Peyer's patch (tissue), 4 donors: ENCODE measurements around the gene ZYX. TPM values are rescaled to one million over a fixed set of nuclear protein-coding genes. Genes with fewer than 3 reads are reported as not detected.
A peak's percentile ranks its signal among the peaks of the same experiment; 100 is the strongest.

Experiments used
- DNase-seq, 3 donors: peaks; one replicate each; pipeline ENCODE4 v3.0.0-alpha.2; 2017 to 2019
- H3K27ac ChIP-seq, 4 donors: fragments of 200-600 bp; sonication (generic); one replicate each; pipeline ENCODE4 v1.5.1; 2016 to 2019
- H3K27me3 ChIP-seq, 2 donors: fragments of 200-600 bp; sonication (generic); one replicate each; pipeline ENCODE4 v1.5.1; 2019
- H3K36me3 ChIP-seq, 3 donors: fragments of 200-600 bp; sonication (generic); one replicate each; pipeline ENCODE4 v1.5.1; 2016 to 2019
- H3K4me1 ChIP-seq, 4 donors: fragments of 200-600 bp; sonication (generic); one replicate each; pipeline ENCODE4 v1.5.1; 2016 to 2019
- H3K4me3 ChIP-seq, 4 donors: fragments of 200-600 bp; sonication (generic); 1 replicate in 3 of 4; 2 replicates in 1 of 4; pipeline ENCODE4 v1.5.1; 2016 to 2019; ENCODE audit warnings: mild to moderate bottlenecking in 1 of 4
- H3K9me3 ChIP-seq, 4 donors: fragments of 200-600 bp; sonication (generic); one replicate each; pipeline ENCODE4 v1.5.1; 2016 to 2019; ENCODE audit warnings: mild to moderate bottlenecking in 1 of 4
- POLR2A ChIP-seq, 2 donors: fragments of 450-650 bp; IDR thresholded peaks; one replicate each; pipeline ENCODE4 v1.5.1; 2017; ENCODE audit warnings: antibody characterized with exemption in 2 of 2, mild to moderate bottlenecking in 2 of 2, moderate library complexity in 2 of 2
- total RNA-seq, 4 donors: library from RNA; depleted of rRNA; stranded (reverse); fragments of >200 nt; gene quantifications; one replicate each; pipeline ENCODE4 v1.1.0, GENCODE V29; 2016
- TF ChIP-seq, protein P1 (sequence below), 6 experiments: fragments of 450-650 bp in 4 of 6; fragments of 200-600 bp in 2 of 6; sonication (generic) in 1 of 6; IDR thresholded peaks; one replicate each; pipeline ENCODE4 v1.5.1; 2017 to 2019; ENCODE audit warnings: antibody characterized with exemption in 6 of 6, mild to moderate bottlenecking in 3 of 6, moderate library complexity in 1 of 6

The ZYX gene
- total RNA-seq, 4 donors from 2014 or later = 47.0 to 88.0 (median 55.9) TPM

- H3K27ac ChIP-seq = no peak overlapping the region
- H3K4me3 ChIP-seq = peak overlapping the region in 3 of 4 donors; percentile 63 to 69 (median 65)
- no peaks in the 10 kb centered on the region for H3K27me3 ChIP-seq
- H3K9me3 ChIP-seq = no peaks in the 10 kb centered on the region
- H3K36me3 ChIP-seq = no peaks in the 10 kb centered on the region
- no peak for TF ChIP-seq POLR2A (IDR thresholded peaks at IDR 0.05)
- TF ChIP-seq, protein P1, sequence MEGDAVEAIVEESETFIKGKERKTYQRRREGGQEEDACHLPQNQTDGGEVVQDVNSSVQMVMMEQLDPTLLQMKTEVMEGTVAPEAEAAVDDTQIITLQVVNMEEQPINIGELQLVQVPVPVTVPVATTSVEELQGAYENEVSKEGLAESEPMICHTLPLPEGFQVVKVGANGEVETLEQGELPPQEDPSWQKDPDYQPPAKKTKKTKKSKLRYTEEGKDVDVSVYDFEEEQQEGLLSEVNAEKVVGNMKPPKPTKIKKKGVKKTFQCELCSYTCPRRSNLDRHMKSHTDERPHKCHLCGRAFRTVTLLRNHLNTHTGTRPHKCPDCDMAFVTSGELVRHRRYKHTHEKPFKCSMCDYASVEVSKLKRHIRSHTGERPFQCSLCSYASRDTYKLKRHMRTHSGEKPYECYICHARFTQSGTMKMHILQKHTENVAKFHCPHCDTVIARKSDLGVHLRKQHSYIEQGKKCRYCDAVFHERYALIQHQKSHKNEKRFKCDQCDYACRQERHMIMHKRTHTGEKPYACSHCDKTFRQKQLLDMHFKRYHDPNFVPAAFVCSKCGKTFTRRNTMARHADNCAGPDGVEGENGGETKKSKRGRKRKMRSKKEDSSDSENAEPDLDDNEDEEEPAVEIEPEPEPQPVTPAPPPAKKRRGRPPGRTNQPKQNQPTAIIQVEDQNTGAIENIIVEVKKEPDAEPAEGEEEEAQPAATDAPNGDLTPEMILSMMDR (IDR thresholded peaks at IDR 0.05) = no peak
- DNase-seq = peak in 1 of 3 donors; percentile 42
- peaks cover 0 to 15% (median 6%) of the 10 kb centered on the region in 4 donors for H3K4me1 ChIP-seq
These were observed 17.9 kb upstream of the ZYX start for GRCh38 chr7:143363016-143363937.

GRCh38 chr7:143367972-143368371, 13.2 kb upstream of the ZYX start:
- Histone ChIP-seq H3K4me3 (no peak overlapping the region), H3K4me1 (peaks cover 0 to 17% (median 2%) of the 10 kb centered on the region in 4 donors), H3K27me3 (no peaks in the 10 kb centered on the region), H3K9me3 (no peaks in the 10 kb centered on the region), H3K27ac (peak overlapping the region in 2 of 4 donors; percentile 43 to 56), H3K36me3 (no peaks in the 10 kb centered on the region)
- DNase-seq = peak in 2 of 3 donors; percentile 93
- no peak for TF ChIP-seq POLR2A (IDR thresholded peaks at IDR 0.05)
- TF ChIP-seq, protein P1 (IDR thresholded peaks at IDR 0.05) = peak in 1 of 6 experiments; percentile 5

DNA sequence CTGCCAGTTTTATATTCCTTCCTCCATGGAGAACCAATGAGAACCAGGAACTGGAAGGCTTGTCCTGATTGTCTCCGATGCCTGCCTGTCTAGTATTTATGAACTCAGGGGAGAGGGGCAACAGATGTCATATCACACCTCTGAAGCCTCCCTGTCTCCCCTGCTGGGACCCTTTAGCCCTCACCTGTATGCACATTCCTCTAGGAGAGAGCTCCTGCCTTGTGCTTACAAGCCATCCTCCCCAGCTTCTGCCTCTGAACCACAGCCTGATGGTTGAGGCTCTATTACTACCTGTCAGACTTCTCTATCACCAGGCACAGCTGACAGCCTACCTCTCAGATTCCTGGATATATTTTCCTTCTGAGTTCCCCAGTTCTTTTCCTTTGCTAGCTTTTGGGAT, 12.8 kb upstream of the ZYX start:
- H3K27me3 ChIP-seq = no peaks in the 10 kb centered on the region
- H3K36me3 ChIP-seq = no peaks in the 10 kb centered on the region
- peaks cover 0 to 17% (median 2%) of the 10 kb centered on the region in 4 donors for H3K4me1 ChIP-seq
- no peak overlapping the region for H3K4me3 ChIP-seq
- H3K9me3 ChIP-seq = no peaks in the 10 kb centered on the region
- no peak for DNase-seq
- TF ChIP-seq, protein P1 (IDR thresholded peaks at IDR 0.05) = no peak
- no peak for TF ChIP-seq POLR2A (IDR thresholded peaks at IDR 0.05)
- H3K27ac ChIP-seq = peak overlapping the region in 2 of 4 donors; percentile 43 to 56

DNA sequence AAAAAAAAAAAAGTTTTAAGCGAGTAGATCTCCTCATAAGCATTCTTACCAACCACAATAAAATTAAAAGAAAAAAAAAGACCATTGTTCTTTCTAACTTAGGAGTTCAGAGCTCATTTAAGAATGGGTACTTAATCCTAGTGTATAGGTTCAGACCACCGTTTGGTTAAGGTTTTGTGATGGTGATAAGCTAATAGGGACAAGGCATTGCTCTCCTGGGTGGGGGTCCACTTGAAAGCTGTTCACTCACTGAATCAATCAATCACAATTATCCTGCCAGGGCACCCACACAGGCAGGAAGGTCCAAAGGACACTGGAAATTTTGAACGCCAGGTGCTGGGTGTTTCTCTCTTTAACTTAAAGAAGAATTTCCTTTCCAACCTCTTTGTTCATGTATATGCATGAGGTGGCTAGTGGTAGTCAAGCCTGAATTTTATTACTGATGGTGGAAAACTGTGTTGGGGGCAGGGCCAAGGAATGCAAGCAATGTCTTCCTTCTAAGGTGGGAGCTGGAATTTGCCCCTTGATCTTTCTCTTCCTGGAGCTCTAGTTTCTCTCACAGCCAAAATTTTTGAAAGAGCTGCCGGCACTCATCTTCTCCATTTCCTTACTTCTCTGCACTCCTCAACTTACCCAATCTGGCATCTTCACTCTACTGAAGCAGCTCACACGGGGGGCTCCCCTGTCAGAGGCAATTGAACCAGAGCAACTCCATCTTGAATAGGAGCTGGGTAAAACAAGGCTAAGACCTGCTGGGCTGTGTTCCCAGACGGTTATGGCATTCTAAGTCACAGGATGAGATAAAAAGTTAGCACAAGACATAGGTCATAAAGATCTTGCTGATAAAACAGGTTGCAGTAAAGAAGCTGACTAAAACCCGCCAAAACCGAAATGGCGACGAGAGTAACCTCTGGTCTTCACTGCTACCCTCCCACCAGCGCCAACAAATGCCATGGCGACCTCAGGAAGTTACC, 11.2 kb upstream of the ZYX start:
- Histone ChIP-seq H3K9me3 (no peaks in the 10 kb centered on the region), H3K27me3 (no peaks in the 10 kb centered on the region), H3K4me1 (peaks cover 0 to 17% (median 3%) of the 10 kb centered on the region in 4 donors), H3K27ac (peak overlapping the region in 3 of 4 donors; percentile 4 to 59 (median 39)), H3K4me3 (no peak overlapping the region), H3K36me3 (no peaks in the 10 kb centered on the region)
- no peak for DNase-seq
- TF ChIP-seq, protein P1 (IDR thresholded peaks at IDR 0.05) = no peak
- no peak for TF ChIP-seq POLR2A (IDR thresholded peaks at IDR 0.05)

- H3K9me3 ChIP-seq = no peaks in the 10 kb centered on the region
- peaks cover 3 to 17% (median 4%) of the 10 kb centered on the region in 4 donors for H3K4me1 ChIP-seq
- DNase-seq = peak in 2 of 3 donors; percentile 48 to 75
- H3K27me3 ChIP-seq = no peaks in the 10 kb centered on the region
- no peaks in the 10 kb centered on the region for H3K36me3 ChIP-seq
- H3K27ac ChIP-seq = peak overlapping the region in 1 of 4 donors; percentile 25
- H3K4me3 ChIP-seq = no peak overlapping the region
- no peak for TF ChIP-seq POLR2A (IDR thresholded peaks at IDR 0.05)
- TF ChIP-seq, protein P1 (IDR thresholded peaks at IDR 0.05) = peak in 3 of 6 experiments; percentile 8 to 45 (median 33)
These were observed 9.1 kb upstream of the ZYX start for GRCh38 chr7:143372070-143372469.
